Colonic mucosa (tissue), 4 donors: ENCODE results near the gene PPP3R1. TPM values are rescaled to one million over a fixed set of nuclear protein-coding genes. Genes with fewer than 3 reads are reported as not detected.

Source experiments
- DNase-seq: peaks from one replicate; pipeline ENCODE4 v3.0.0-alpha.2; 2020
- H3K27ac ChIP-seq: fragments of 200-600 bp; one replicate; pipeline ENCODE4 v1.8.0; 2021
- H3K27me3 ChIP-seq: fragments of 200-600 bp; one replicate; pipeline ENCODE4 v1.8.0; 2021
- H3K36me3 ChIP-seq: fragments of 200-600 bp; one replicate; pipeline ENCODE4 v1.8.0; 2021
- H3K4me1 ChIP-seq: fragments of 200-600 bp; one replicate; pipeline ENCODE4 v1.8.0; 2021; ENCODE audit warnings: mild to moderate bottlenecking
- H3K4me3 ChIP-seq: fragments of 200-600 bp; one replicate; pipeline ENCODE4 v1.8.0; 2021
- H3K9ac ChIP-seq, 2 donors: one replicate each; pipeline ENCODE4 v1.7.0; 2013; ENCODE audit warnings: control low read depth in 2 of 2, low read depth in 2 of 2, low read length in 2 of 2
- H3K9me3 ChIP-seq: fragments of 200-600 bp; one replicate; pipeline ENCODE4 v1.8.0; 2021
- CTCF ChIP-seq: fragments of 200-600 bp; IDR thresholded peaks from one replicate; pipeline ENCODE4 v1.8.0; 2022; ENCODE audit warnings: antibody characterized with exemption, mild to moderate bottlenecking
- intact Hi-C: fragments of 100-400 bp; cut with DNase I; formaldehyde crosslinking; loops from one replicate; pipeline ENCODE4 v1.14.1; 2022
- total RNA-seq, 2 donors: library from RNA; stranded (reverse); fragmentation: NEBNext Ultra II Directional in 1 of 2; extraction: Animal tissue kit (Norgen Biotek cat#: 25700) in 1 of 2; gene quantifications; one replicate each; pipeline ENCODE4 v1.2.1, GENCODE V29; 2021
- donor health status: healthy.
- donor health status: DM: no; HTN: no; CAD: no.
- donor health status: DM: no; HTN: no; CAD: no.

The PPP3R1 gene
- total RNA-seq, 2 donors from 2014 or later, result 45.1 to 67.8 TPM

GRCh38 chr2:68217729-68218128, 34.6 kb downstream of the PPP3R1 start:
- Histone ChIP-seq H3K27ac (no peak overlapping the region), H3K36me3 (no peaks in the 10 kb centered on the region), H3K27me3 (no peaks in the 10 kb centered on the region), H3K4me3 (no peak overlapping the region), H3K9ac (no peak overlapping the region), H3K4me1 (peaks cover 3% of the 10 kb centered on the region), H3K9me3 (no peaks in the 10 kb centered on the region)
- no peak for TF ChIP-seq CTCF
- no peak for DNase-seq
- intact Hi-C loops, result no loop called here

- no peak overlapping the region for H3K27ac ChIP-seq
Observed at GRCh38 chr2:68216454-68217310, 35.6 kb downstream of the PPP3R1 start.

GRCh38 chr2:68214381-68214780, 38.0 kb downstream of the PPP3R1 start:
- no peak for DNase-seq
- Histone ChIP-seq H3K9me3 (no peaks in the 10 kb centered on the region), H3K36me3 (no peaks in the 10 kb centered on the region), H3K27ac (no peak overlapping the region), H3K4me3 (no peak overlapping the region), H3K9ac (no peak overlapping the region), H3K27me3 (no peaks in the 10 kb centered on the region), H3K4me1 (peaks cover 3% of the 10 kb centered on the region)
- TF ChIP-seq CTCF, result no peak
- intact Hi-C loops, result no loop called here

More at GRCh38 chr2:68216454-68217310, 35.6 kb downstream of the PPP3R1 start:
- H3K9ac ChIP-seq, result no peak overlapping the region
- no peaks in the 10 kb centered on the region for H3K27me3 ChIP-seq
- H3K4me3 ChIP-seq, result no peak overlapping the region
- intact Hi-C loops, result no loop called here
- no peak for DNase-seq
- H3K36me3 ChIP-seq, result no peaks in the 10 kb centered on the region
- no peak for TF ChIP-seq CTCF
- peaks cover 3% of the 10 kb centered on the region for H3K4me1 ChIP-seq
- no peaks in the 10 kb centered on the region for H3K9me3 ChIP-seq

GRCh38 chr2:68206793-68207192, 45.5 kb downstream of the PPP3R1 start:
- H3K27ac ChIP-seq, result no peak overlapping the region
- H3K4me1 ChIP-seq, result peaks cover 3% of the 10 kb centered on the region
- no peak overlapping the region for H3K4me3 ChIP-seq
- no peak overlapping the region for H3K9ac ChIP-seq
- H3K9me3 ChIP-seq, result no peaks in the 10 kb centered on the region
- no peak for DNase-seq
- no peaks in the 10 kb centered on the region for H3K27me3 ChIP-seq
- no peaks in the 10 kb centered on the region for H3K36me3 ChIP-seq
- intact Hi-C loops, result no loop called here
- no peak for TF ChIP-seq CTCF

- no peak for TF ChIP-seq CTCF
- Histone ChIP-seq H3K9me3 (no peaks in the 10 kb centered on the region), H3K36me3 (no peaks in the 10 kb centered on the region), H3K4me3 (no peak overlapping the region), H3K27me3 (no peaks in the 10 kb centered on the region), H3K9ac (no peak overlapping the region), H3K27ac (no peak overlapping the region), H3K4me1 (peaks cover 3% of the 10 kb centered on the region)
- no peak for DNase-seq
- intact Hi-C loops, result no loop called here
Observed at GRCh38 chr2:68203587-68203986, 48.7 kb downstream of the PPP3R1 start.
